Lower leg skin (tissue), 4 donors: ENCODE measurements around the gene ZSCAN20. TPM values are rescaled to one million over a fixed set of nuclear protein-coding genes. Genes with fewer than 3 reads are reported as not detected.

Source experiments
- DNase-seq, 2 donors: peaks; one replicate each; pipeline ENCODE4 v3.0.0-alpha.2; 2019; ENCODE audit warnings: low spot score in 2 of 2
- H3K4me3 ChIP-seq: fragments of 200-600 bp; sonication (generic); 2 replicates; pipeline ENCODE4 v1.5.1; 2017; ENCODE audit warnings: mild to moderate bottlenecking, low read depth; ENCODE audit not compliant: poor library complexity, severe bottlenecking
- CTCF ChIP-seq, 3 donors: fragments of 450-650 bp; IDR thresholded peaks; one replicate each; pipeline ENCODE4 v1.5.1; 2016; ENCODE audit warnings: antibody characterized with exemption in 3 of 3, mild to moderate bottlenecking in 3 of 3, moderate library complexity in 2 of 3
- POLR2A ChIP-seq, 2 donors: fragments of 450-650 bp; IDR thresholded peaks; one replicate each; pipeline ENCODE4 v1.6.1; 2016 to 2017; ENCODE audit warnings: antibody characterized with exemption in 2 of 2, mild to moderate bottlenecking in 1 of 2, moderate library complexity in 1 of 2
- WGBS, 2 donors: methylation state at CpG; one replicate each; pipeline ENCODE4 v1.1.5; 2018; 5-methylcytosine and 5-hydroxymethylcytosine counted together
- intact Hi-C: fragments of 100-400 bp; cut with DNase I; formaldehyde crosslinking; loops from one replicate; pipeline ENCODE4 v1.15.0; 2023; ENCODE audit warnings: low total_unique reads
- total RNA-seq, 4 donors: library from RNA; depleted of rRNA; stranded (reverse); fragments of >200 nt; gene quantifications; one replicate each; pipeline ENCODE4 v1.1.0, GENCODE V29; 2016

The ZSCAN20 gene
- total RNA-seq, 4 donors from 2014 or later = 0.91 to 3.6 (median 3.0) TPM

DNA sequence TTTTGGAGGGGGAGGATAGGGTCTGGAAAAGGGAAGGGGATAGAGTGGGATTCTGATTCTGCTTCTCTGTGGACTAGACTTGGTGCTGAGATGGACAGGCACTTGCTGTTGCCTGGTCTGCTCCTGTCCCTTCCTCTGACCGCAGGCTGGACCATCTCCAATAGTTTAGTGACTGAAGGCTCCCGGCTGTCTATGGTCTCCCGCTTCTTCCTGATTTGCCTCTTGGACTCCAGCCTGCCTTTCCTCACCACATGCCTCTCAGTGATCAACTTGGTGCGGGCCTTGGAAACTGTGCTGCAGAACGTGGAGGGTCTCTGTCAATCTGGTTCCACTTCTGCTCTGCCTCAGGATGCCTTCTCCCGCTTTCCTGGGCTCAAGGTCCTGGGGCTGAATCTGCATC lies 6.3 kb upstream of the ZSCAN20 start:
- TF ChIP-seq POLR2A (IDR thresholded peaks at IDR 0.05) (no peak), CTCF (IDR thresholded peaks at IDR 0.05) (no peak)
- intact Hi-C loops = loop anchor here (10.0 kb wide), 1 partner anchor 181 kb away; no protein-coding TSS in a partner anchor
- 67 to 72% methylated on average over 6 of the region's 6 CpGs for WGBS, 2 donors
- H3K4me3 ChIP-seq = no peak overlapping the region
- DNase-seq = no peak

- 69 to 79% methylated on average over 4 of the region's 4 CpGs for WGBS, 2 donors
These were observed 4.4 kb upstream of the ZSCAN20 start for GRCh38 chr1:33468011-33468410.

DNA sequence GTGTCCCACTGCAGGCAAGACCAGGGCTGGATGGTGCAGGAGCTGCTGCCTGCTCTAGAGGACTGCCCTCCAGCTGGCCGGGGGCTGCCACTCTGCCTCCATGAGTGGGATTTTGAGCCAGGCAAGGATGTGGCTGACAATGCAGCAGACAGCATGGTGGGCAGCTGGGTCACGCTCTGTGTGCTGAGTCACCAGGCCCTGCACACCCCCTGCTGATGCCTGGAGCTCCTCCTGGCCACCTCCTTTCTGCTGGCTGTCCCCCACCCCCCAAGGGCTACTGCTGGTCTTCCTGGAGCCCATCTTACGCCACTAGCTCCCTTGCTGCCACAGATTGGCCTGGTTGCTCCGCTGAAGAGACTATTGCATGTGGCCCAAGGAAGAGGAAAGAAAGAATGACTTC lies 3.9 kb upstream of the ZSCAN20 start:
- TF ChIP-seq CTCF (IDR thresholded peaks at IDR 0.05) = no peak
- no peak for TF ChIP-seq POLR2A (IDR thresholded peaks at IDR 0.05)
- intact Hi-C loops = loop anchor here (10.0 kb wide), 1 partner anchor 184 kb away; no protein-coding TSS in a partner anchor
- 95 to 98% methylated on average over 2 to 4 of the region's 4 CpGs for WGBS, 2 donors
- no peak overlapping the region for H3K4me3 ChIP-seq
- DNase-seq = no peak

More at GRCh38 chr1:33468011-33468410, 4.4 kb upstream of the ZSCAN20 start:
- DNase-seq = no peak
- H3K4me3 ChIP-seq = no peak overlapping the region
- intact Hi-C loops = loop anchor here (10.0 kb wide), 1 partner anchor 183 kb away; no protein-coding TSS in a partner anchor
- TF ChIP-seq POLR2A (IDR thresholded peaks at IDR 0.05) (no peak), CTCF (IDR thresholded peaks at IDR 0.05) (no peak)

DNA sequence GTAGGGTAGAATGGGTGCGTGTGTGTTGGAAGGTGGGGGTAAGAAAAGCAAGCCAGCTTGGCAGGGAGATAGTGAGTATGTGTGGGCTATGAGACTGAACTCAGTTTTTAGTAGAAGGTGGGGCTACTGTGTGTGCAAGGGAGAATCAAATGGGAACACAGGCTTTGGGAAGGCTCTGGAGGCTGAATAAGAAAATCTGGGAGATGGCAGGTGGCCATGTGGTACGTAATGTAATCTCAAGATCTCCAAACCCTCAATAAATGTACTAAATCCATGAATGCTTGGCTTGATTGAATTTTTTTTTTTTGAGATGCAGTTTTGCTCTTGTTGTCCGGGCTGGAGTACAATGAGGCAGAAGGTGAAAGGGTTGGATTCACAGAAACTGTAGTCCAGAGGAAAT lies 3.5 kb upstream of the ZSCAN20 start:
- 75 to 80% methylated on average over 3 of the region's 3 CpGs for WGBS, 2 donors
- no peak overlapping the region for H3K4me3 ChIP-seq
- no peak for DNase-seq
- intact Hi-C loops = loop anchor here (10.0 kb wide), 1 partner anchor 184 kb away; no protein-coding TSS in a partner anchor
- no peak for TF ChIP-seq POLR2A (IDR thresholded peaks at IDR 0.05)
- TF ChIP-seq CTCF (IDR thresholded peaks at IDR 0.05) = no peak

DNA sequence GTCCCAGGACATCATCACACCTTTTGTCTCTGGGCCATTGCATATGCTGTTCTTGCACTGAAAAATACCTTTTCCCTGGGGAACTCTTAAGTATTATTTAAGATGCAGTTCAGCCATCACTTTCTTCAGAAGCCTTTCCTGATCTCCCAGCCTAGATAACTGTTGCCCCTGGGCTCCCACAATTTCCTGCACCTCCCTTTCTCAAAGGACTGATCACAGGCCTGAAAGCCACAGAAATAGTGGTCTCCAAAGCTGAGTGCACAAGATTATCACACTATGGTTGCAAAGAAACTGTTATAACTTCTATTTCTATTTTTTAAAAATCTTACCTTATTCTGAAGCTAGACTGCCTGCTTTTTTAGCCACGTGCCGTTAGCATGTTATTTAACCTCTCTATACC lies 2.8 kb upstream of the ZSCAN20 start:
- H3K4me3 ChIP-seq = no peak overlapping the region
- TF ChIP-seq CTCF (IDR thresholded peaks at IDR 0.05) = no peak
- TF ChIP-seq POLR2A (IDR thresholded peaks at IDR 0.05) = no peak
- intact Hi-C loops = loop anchor here (10.0 kb wide), 1 partner anchor 185 kb away; no protein-coding TSS in a partner anchor
- DNase-seq = no peak
- 92 to 94% methylated on average over 2 of the region's 2 CpGs for WGBS, 2 donors

GRCh38 chr1:33470495-33471012 lies 1.9 kb upstream of the ZSCAN20 start:
- WGBS, 2 donors = 2% methylated on average over 11 of the region's 11 CpGs
- intact Hi-C loops = no loop called here
- peak; percentile 81 to 94 for DNase-seq

More at GRCh38 chr1:33470495-33471012, 1.9 kb upstream of the ZSCAN20 start:
- H3K4me3 ChIP-seq = no peak overlapping the region
- no peak for TF ChIP-seq POLR2A (IDR thresholded peaks at IDR 0.05)
- no peak for TF ChIP-seq CTCF (IDR thresholded peaks at IDR 0.05)
